H9 (cell line): Measurements from ENCODE around the gene MRTFA. TPM values are rescaled to one million over a fixed set of nuclear protein-coding genes. Genes with fewer than 3 reads are reported as not detected.

Source experiments
- DNase-seq: peaks from one replicate; pipeline ENCODE4 v3.0.0-alpha.2; 2017
- H2AFZ ChIP-seq: one replicate; pipeline ENCODE4 v1.6.1; 2013; ENCODE audit warnings: mild to moderate bottlenecking, low read length, control low read depth, moderate library complexity
- H2AK5ac ChIP-seq: 2 replicates; pipeline ENCODE4 v1.6.1; 2013; ENCODE audit warnings: low read length, control low read depth, mixed read lengths; ENCODE audit not compliant: insufficient read length
- H2BK120ac ChIP-seq: one replicate; pipeline ENCODE4 v1.6.1; 2013; ENCODE audit warnings: low read depth, mild to moderate bottlenecking, low read length, control low read depth, inconsistent platforms; ENCODE audit not compliant: poor library complexity, severe bottlenecking
- H2BK12ac ChIP-seq: 2 replicates; pipeline ENCODE4 v1.6.1; 2013; ENCODE audit warnings: low read length, control low read depth, mixed read lengths, low read depth; ENCODE audit not compliant: insufficient read length
- H2BK15ac ChIP-seq: 2 replicates; pipeline ENCODE4 v1.6.1; 2013; ENCODE audit warnings: low read depth, low read length, control low read depth
- H2BK20ac ChIP-seq: one replicate; pipeline ENCODE4 v1.6.1; 2013; ENCODE audit warnings: low read depth, mild to moderate bottlenecking, low read length, control low read depth, inconsistent platforms; ENCODE audit not compliant: poor library complexity, severe bottlenecking
- H2BK5ac ChIP-seq: 2 replicates; pipeline ENCODE4 v1.6.1; 2013; ENCODE audit warnings: low read length, control low read depth, mixed read lengths; ENCODE audit not compliant: insufficient read length
- H3K14ac ChIP-seq: 2 replicates; pipeline ENCODE4 v1.6.1; 2013; ENCODE audit warnings: low read length, control low read depth; ENCODE audit not compliant: insufficient read depth
- H3K18ac ChIP-seq: 2 replicates; pipeline ENCODE4 v1.6.1; 2013; ENCODE audit warnings: low read depth, mild to moderate bottlenecking, mixed read lengths, low read length, control low read depth; ENCODE audit not compliant: insufficient read length
- H3K23ac ChIP-seq: 2 replicates; pipeline ENCODE4 v1.6.1; 2013; ENCODE audit warnings: low read length, control low read depth, mixed read lengths, low read depth; ENCODE audit not compliant: insufficient read length
- H3K23me2 ChIP-seq: 2 replicates; pipeline ENCODE4 v1.6.1; 2013; ENCODE audit warnings: low read depth, mild to moderate bottlenecking, mixed read lengths, low read length, control low read depth; ENCODE audit not compliant: insufficient read length, poor library complexity, severe bottlenecking
- H3K27ac ChIP-seq: 2 replicates; pipeline ENCODE4 v1.5.1; 2013; ENCODE audit warnings: low read length, control low read depth, mixed read lengths, low read depth; ENCODE audit not compliant: insufficient read length
- H3K27me3 ChIP-seq: 2 replicates; pipeline ENCODE4 v1.6.1; 2013; ENCODE audit warnings: low read length, control low read depth, inconsistent platforms; ENCODE audit not compliant: insufficient read depth
- H3K4ac ChIP-seq: 2 replicates; pipeline ENCODE4 v1.6.1; 2013; ENCODE audit warnings: low read depth, mild to moderate bottlenecking, control low read depth, inconsistent platforms, low read length, moderate library complexity
- H3K4me1 ChIP-seq: 2 replicates; pipeline ENCODE4 v1.6.1; 2013; ENCODE audit warnings: low read length, control low read depth, inconsistent platforms; ENCODE audit not compliant: insufficient read depth
- H3K4me2 ChIP-seq: 2 replicates; pipeline ENCODE4 v1.6.1; 2013; ENCODE audit warnings: low read length, control low read depth, mixed read lengths; ENCODE audit not compliant: insufficient read length, insufficient read depth
- H3K56ac ChIP-seq: 2 replicates; pipeline ENCODE4 v1.6.1; 2013; ENCODE audit warnings: low read depth, mild to moderate bottlenecking, mixed read lengths, low read length, control low read depth; ENCODE audit not compliant: insufficient read length
- H3K79me1 ChIP-seq: 2 replicates; pipeline ENCODE4 v1.6.1; 2013; ENCODE audit warnings: low read depth, mild to moderate bottlenecking, moderate library complexity, low read length, control low read depth, inconsistent platforms; ENCODE audit not compliant: insufficient read depth, poor library complexity, severe bottlenecking
- H3K79me2 ChIP-seq: 2 replicates; pipeline ENCODE4 v1.6.1; 2013; ENCODE audit warnings: low read length, control low read depth, inconsistent platforms; ENCODE audit not compliant: insufficient read depth
- H3K9ac ChIP-seq: 2 replicates; pipeline ENCODE4 v1.6.1; 2013; ENCODE audit warnings: low read length, control low read depth, mixed read lengths; ENCODE audit not compliant: insufficient read length; ENCODE audit errors: extremely low read depth
- H3K9me3 ChIP-seq: one replicate; pipeline ENCODE4 v1.6.1; 2013; ENCODE audit warnings: low read depth, low read length, inconsistent platforms; ENCODE audit not compliant: control insufficient read depth
- H3T11ph ChIP-seq: one replicate; pipeline ENCODE4 v1.6.1; 2013; ENCODE audit warnings: mild to moderate bottlenecking, low read length, control low read depth, inconsistent platforms
- H4K20me1 ChIP-seq: one replicate; pipeline ENCODE4 v1.6.1; 2013; ENCODE audit not compliant: control insufficient read depth, insufficient read length, insufficient read depth
- H4K5ac ChIP-seq: 2 replicates; pipeline ENCODE4 v1.6.1; 2013; ENCODE audit warnings: low read depth, mild to moderate bottlenecking, mixed read lengths, low read length, control low read depth; ENCODE audit not compliant: insufficient read length
- H4K8ac ChIP-seq: replicated peaks from 2 replicates; pipeline ENCODE4 v1.6.1; 2013; ENCODE audit warnings: low read length, control low read depth, mixed read lengths, low read depth; ENCODE audit not compliant: insufficient read length
- H4K91ac ChIP-seq: 2 replicates; pipeline ENCODE4 v1.6.1; 2013; ENCODE audit warnings: low read depth, mild to moderate bottlenecking, moderate library complexity, mixed read lengths, low read length, control low read depth; ENCODE audit not compliant: insufficient read length
- H3K27ac Mint-ChIP-seq, 3 experiments: 2 replicates in 2 of 3; 3 replicates in 1 of 3; pipeline ENCODE4 v1.8.0; 2020 to 2021; ENCODE audit warnings: mixed read lengths in 3 of 3, mild to moderate bottlenecking in 1 of 3, moderate library complexity in 1 of 3
- H3K27me3 Mint-ChIP-seq: 2 replicates; pipeline ENCODE4 v1.8.0; 2021; ENCODE audit warnings: low read depth, mild to moderate bottlenecking, moderate library complexity, mixed read lengths
- H3K36me3 Mint-ChIP-seq, 3 experiments: 2 replicates in 2 of 3; 3 replicates in 1 of 3; pipeline ENCODE4 v1.8.0; 2020 to 2021; ENCODE audit warnings: low read depth in 3 of 3, mixed read lengths in 3 of 3; ENCODE audit not compliant: insufficient read depth in 1 of 3
- H3K4me1 Mint-ChIP-seq, 2 experiments: 2 replicates each; pipeline ENCODE4 v1.8.0; 2020; ENCODE audit warnings: mixed read lengths in 2 of 2
- H3K4me3 Mint-ChIP-seq, 2 experiments: 2 replicates in 1 of 2; 3 replicates in 1 of 2; pipeline ENCODE4 v1.8.0; 2020 to 2021; ENCODE audit warnings: mild to moderate bottlenecking in 2 of 2, mixed read lengths in 2 of 2, moderate library complexity in 1 of 2
- H3K9me3 Mint-ChIP-seq, 2 experiments: 2 replicates in 1 of 2; 3 replicates in 1 of 2; pipeline ENCODE4 v1.8.0; 2020; ENCODE audit warnings: mild to moderate bottlenecking in 2 of 2, mixed read lengths in 2 of 2, moderate library complexity in 1 of 2
- WGBS: extraction: QIAGEN DNeasy Blood & Tissue Kit; methylation state at CpG from one replicate; pipeline ENCODE4 v1.1.7; 2013; ENCODE audit warnings: missing lambda C conversion rate, low lambda C conversion rate, mixed read lengths; ENCODE audit not compliant: insufficient read length; ENCODE audit errors: extremely low coverage; 5-methylcytosine and 5-hydroxymethylcytosine counted together
- total RNA-seq: library from RNA; stranded (reverse); gene quantifications from 2 replicates; pipeline ENCODE4 v1.2.1, GENCODE V29; 2021
- TF ChIP-seq, protein P1 (sequence below): fragments of 200-600 bp; sonication (generic); conservative IDR thresholded peaks from 3 replicates; pipeline ENCODE4 v1.8.0; 2021; ENCODE audit warnings: antibody characterized with exemption, mild to moderate bottlenecking

The MRTFA gene
- total RNA-seq, 1 experiment from 2014 or later = 38.1 TPM

- H3K27ac Mint-ChIP-seq = no peak overlapping the region
These were observed 192.2 kb downstream of the MRTFA start for GRCh38 chr22:40444178-40444831.

More at GRCh38 chr22:40444178-40444831, 192.2 kb downstream of the MRTFA start:
- Histone ChIP-seq H2BK15ac (no peak overlapping the region), H3K9me3 (no peaks in the 10 kb centered on the region), H3K9ac (no peak overlapping the region), H2BK20ac (no peak overlapping the region), H3K14ac (no peak overlapping the region), H2BK5ac (no peak overlapping the region), H3K23ac (no peak overlapping the region), H3T11ph (no peak overlapping the region), H3K56ac (no peak overlapping the region), H3K4me1 (no peaks in the 10 kb centered on the region), H3K27me3 (no peaks in the 10 kb centered on the region), H3K18ac (no peak overlapping the region), H2BK12ac (no peak overlapping the region), H4K5ac (no peak overlapping the region), H3K23me2 (no peaks in the 10 kb centered on the region), H4K91ac (no peak overlapping the region), H2AFZ (no peak overlapping the region), H2BK120ac (no peak overlapping the region), H2AK5ac (no peak overlapping the region), H3K4me2 (no peak overlapping the region), H3K4ac (no peak overlapping the region), H3K27ac (no peak overlapping the region), H3K79me1 (peaks cover 7% of the 10 kb centered on the region), H4K20me1 (no peaks in the 10 kb centered on the region), H4K8ac (no peak overlapping the region), H3K79me2 (no peaks in the 10 kb centered on the region)
- TF ChIP-seq, protein P1, sequence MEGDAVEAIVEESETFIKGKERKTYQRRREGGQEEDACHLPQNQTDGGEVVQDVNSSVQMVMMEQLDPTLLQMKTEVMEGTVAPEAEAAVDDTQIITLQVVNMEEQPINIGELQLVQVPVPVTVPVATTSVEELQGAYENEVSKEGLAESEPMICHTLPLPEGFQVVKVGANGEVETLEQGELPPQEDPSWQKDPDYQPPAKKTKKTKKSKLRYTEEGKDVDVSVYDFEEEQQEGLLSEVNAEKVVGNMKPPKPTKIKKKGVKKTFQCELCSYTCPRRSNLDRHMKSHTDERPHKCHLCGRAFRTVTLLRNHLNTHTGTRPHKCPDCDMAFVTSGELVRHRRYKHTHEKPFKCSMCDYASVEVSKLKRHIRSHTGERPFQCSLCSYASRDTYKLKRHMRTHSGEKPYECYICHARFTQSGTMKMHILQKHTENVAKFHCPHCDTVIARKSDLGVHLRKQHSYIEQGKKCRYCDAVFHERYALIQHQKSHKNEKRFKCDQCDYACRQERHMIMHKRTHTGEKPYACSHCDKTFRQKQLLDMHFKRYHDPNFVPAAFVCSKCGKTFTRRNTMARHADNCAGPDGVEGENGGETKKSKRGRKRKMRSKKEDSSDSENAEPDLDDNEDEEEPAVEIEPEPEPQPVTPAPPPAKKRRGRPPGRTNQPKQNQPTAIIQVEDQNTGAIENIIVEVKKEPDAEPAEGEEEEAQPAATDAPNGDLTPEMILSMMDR = no peak
- Mint-ChIP-seq H3K4me1 (peaks cover 10 to 16% of the 10 kb centered on the region in 2 experiments), H3K36me3 (peaks cover 5 to 11% (median 8%) of the 10 kb centered on the region in 3 experiments), H3K9me3 (peaks cover 3 to 7% of the 10 kb centered on the region in 2 experiments; a peak in 4 of 5 replicates), H3K4me3 (no peak overlapping the region), H3K27me3 (no peaks in the 10 kb centered on the region)
- DNase-seq = no peak
- WGBS = no CpG with 5 or more reads among the region's 7 CpGs
